T-helper 2 cell (primary cell): Measurements from ENCODE around the gene RALGAPA2.

Source experiments
- DNase-seq, 5 experiments: peaks; one replicate each; pipeline versions ENCODE4 v3.0.0 to v3.0.0-alpha.2; 2012 to 2022

Gene RALGAPA2

DNA sequence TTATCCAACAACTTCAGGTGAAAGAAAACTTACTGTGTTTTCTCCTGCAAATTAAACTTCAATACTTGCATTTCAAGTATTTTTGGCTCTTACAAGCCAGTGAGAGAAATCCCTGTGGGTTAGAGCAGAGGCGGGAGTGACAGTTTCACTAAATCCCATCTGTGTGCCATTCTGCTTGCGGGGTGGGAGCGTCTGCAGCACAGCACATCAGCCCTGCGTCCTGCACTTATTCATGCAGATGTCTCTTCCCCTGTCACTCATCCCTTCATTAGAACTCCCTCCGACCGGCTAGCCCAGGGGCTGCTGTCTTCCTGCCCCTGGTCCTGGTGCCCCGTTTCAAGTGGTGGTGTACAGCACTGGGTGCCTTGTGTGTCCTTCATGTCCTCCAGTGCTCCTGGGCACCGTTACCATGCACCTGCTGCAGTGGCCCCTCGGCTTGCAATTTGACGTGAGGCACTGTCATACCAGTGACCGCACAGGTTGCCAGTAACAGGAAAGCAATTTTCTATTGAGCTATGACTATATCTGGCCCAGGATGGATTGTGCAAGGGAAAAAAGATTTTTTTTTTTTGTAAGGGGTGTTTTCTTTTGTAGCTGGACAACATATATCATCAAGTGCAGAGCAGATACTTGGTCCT lies 285.1 kb downstream of the RALGAPA2 start:
- DNase-seq, result peak in 1 of 5 experiments; percentile 9

DNA sequence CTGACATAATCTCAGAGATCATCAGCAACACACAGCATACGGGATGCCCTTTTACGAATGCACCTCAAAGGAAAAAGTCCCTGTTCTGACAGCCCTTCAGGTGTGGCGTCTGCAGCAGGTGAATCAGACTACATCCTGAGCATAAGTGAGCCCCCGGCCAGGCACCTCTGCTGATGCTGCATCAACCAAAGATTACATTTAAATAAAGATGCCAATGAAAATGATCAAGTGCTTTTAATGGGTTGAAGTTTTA lies 285.9 kb downstream of the RALGAPA2 start:
- DNase-seq, result no peak

DNA sequence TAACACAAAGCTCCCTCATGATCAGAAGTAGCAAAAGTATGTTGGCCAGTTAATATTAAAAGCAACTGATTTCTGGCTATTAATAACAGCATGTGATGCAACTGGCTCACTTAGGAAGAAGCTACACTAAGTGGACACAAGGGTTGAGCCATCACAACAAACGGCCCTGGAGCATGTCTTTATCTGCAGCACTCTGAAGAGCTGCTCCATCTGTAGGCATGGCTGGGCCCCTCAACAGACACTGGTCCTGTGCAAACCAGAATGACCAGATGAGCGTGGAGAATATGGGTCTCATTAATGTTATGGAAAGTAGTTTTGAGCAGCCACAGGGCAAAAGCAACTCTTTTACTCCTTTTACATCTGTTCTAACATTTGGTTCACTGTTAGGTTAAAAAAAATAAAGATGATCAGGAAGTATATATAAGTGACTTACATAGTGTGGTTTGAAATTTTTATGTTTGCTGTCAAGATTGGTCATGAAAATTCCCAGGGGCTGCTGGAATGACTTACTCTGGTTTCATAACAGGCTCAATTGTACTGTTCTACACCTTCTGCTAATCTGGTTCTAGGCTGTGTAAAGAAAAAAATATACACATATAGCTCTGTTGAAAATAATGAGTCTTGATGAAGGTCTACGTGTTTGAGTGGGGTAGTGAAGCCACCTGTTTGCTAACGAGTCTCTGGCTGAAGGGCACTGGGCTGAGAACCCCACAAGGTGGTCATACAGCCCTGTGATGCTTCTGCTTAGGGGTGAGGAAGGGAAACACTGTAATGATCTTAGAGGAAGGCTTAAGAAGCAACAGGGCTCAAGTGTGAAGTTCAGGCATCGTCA lies 286.4 kb downstream of the RALGAPA2 start:
- DNase-seq, result no peak

DNA sequence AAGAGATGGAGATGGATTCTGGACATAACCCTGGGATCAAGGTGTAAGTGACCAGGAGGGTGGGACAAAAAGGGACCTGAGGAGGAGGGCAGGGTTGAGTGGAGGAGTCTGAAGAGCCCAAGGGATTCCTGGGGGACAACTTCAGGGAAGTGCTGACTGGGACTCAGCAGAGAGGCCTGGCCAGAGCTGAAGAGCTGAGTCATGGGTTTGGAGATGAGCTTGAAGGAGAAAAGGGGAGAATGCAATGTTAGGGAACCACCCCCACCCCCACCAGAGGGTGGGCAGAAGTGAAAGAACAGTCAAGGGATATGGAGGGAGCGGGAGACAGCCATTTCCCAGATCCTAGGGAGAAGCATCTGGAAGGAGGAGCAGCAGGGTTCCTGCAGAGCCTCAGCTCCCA lies 289.3 kb downstream of the RALGAPA2 start:
- no peak for DNase-seq

DNA sequence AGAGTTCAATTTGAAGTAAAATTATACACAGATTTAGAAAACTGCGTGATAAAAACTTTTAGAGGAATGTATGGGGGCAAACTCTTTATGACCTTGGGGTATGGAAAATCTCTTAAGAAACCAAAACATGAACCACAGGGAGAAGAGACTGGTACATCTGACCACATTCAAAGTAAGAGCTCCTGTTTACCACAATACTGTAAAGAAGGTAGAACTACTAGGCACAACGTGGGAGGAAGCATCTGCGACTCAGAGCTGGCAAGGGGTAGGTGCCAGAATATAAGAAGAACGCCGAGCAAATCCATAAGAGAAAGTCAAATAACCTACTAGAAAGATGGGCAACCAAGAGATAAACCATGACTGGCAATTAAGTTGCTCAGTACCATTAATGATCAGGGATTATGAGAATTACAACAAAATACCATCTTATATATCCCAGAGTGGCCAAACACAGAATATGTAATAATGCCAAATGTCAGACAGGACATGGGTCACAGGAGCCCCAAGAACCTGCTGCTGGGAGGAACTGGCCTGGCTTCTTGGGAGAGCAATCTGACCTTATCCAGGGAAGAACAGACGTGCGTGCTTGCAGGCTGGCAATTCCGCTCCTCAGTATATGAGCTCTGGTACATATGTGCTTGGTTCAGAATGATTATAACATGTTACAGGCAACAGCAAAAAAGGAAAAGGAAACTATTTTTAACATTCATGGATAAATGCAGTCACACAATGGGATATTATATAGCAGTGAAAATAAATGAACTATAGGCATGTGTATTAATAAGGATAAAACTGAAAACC lies 294.4 kb downstream of the RALGAPA2 start:
- DNase-seq, result no peak

DNA sequence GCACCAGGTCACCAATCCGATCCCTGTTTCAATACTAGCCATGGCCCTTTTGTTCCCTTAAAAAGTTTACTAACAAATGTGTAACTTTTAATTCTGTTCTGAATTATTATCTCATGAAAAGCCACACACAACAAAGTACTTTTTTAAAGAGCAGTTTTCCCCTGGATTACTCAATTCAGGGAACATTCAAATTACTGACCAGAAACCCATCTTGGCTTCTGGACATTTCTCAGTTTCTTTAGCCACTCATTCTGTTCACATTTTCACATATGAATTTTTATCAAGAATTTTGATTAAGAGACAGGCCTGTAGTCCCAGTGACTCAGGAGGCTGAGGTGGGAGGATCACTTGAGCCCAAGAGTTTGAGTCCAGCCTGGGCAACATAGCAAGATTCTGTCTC lies 297.1 kb downstream of the RALGAPA2 start:
- no peak for DNase-seq

DNA sequence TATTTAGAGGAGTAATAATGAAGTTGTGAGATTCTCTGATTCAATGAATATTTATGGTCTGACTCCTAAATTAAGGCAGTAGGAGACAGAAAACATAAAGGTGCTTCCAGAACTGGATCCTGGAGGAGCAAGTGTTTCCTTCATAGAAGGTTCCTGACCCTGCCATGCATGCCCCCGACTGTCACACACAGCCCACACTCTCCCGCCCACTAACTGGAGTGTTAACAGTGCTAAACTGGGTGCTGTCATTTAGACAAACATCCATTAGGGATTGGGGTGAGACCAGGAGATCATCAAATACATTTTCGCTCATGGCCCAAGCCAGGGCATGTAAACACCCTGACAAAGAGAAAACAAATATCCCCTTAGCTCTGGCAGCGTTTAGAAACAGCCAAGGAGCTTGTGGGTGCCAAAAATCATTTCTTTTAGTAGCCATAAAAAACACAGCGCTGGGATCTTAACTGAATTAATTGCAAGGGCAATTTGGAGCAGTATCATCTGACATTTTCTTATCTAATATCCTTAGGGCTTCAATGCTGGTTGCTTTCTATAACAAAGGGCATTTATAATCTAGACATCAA lies 297.7 kb downstream of the RALGAPA2 start:
- DNase-seq, result no peak

DNA sequence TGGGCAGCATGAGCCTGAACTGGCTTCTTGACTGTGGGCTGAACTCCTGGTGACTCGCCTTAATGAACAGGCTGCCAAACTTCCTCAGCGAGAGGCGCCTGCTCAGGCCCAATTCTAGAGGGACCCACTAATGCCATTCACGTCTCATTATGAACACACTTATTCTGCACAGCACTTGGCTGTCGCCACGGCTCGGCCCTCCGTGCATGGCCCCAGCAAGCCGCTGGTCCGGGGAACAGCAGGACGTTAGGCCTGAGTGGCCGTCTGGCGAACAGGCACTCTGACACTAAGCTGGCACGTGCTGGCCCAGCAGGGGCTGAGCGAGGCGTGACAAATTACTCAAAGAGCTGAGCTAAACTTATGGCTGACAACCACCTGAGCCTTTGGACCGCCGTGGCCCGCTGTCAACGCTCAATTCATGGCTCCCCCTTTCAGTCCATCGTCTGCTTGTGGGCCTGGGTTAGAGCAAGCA lies 298.6 kb downstream of the RALGAPA2 start:
- DNase-seq, result no peak

DNA sequence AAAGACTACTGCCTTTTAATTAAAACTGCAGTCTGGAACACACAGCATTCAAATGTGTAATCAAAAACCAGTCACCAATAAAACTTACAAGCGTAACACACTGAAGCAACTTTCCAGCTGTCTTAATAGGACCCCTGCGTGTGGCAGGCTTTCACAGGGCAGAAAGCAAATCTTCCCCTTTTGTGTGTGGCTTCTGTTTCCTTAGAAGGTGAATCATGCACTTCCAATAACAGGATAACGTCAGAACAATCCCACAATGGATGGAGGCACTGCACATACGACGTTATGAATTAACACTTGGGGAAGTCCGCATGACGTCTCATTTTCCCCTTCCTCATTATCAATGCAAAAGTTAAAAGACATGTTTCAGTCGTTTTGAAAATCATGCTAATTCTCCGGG lies 299.7 kb downstream of the RALGAPA2 start:
- DNase-seq, result no peak

DNA sequence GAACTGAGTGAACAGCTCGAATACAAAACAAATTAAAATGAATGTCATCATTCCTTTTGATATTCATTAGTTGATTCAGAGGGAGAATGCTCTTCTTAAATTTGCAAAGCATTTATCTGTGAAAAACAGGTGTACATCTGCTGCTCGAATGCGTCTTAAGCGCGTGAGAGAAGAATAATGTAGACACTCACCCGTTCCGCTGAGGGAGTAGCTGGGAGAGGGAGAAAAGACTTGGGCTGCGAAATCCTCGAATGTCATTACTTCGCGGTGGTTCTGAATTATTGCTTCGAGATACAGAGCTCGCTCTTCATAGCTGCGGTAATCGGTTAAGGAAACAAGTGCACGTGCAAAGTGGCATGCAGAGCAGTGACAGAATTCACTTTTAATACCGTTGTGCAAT lies 300.6 kb downstream of the RALGAPA2 start:
- no peak for DNase-seq

DNA sequence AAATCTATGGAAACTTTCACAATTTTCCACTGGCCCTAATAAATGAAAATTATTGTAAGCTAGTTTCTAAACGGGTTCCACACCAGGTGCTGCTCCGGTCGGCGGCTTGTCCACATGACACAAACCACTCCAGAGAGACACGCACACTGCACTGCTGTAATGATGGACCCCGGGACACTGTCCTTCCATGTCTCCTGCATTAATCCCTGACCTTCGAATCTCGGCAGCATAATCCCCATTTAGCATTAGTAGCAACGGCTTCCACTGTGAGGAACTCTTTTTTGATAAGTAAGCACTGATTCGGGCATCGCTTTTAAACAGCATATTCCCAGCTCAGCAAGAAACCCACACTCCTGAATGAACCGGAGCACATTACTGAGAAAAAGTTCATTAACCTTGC lies 301.0 kb downstream of the RALGAPA2 start:
- DNase-seq, result no peak

DNA sequence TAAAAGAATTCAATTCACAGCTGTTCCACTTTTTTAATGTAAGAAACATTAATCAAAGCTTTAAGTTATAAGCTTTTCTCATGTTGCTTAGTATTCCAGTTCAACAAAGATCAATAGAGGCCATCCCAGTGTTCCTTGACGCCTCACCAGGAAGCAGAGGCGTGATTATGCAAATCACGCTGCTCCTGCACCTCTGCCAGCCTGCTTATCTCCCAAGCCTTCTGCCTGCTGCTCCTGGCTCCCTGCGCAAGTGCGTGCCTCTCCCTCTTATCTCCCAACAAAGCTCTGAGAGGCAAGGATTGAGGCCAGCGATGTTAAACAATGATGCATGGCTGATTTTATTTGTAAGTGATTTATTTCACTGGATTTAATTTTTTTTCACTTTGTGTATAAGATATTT lies 301.8 kb downstream of the RALGAPA2 start:
- DNase-seq, result no peak

DNA sequence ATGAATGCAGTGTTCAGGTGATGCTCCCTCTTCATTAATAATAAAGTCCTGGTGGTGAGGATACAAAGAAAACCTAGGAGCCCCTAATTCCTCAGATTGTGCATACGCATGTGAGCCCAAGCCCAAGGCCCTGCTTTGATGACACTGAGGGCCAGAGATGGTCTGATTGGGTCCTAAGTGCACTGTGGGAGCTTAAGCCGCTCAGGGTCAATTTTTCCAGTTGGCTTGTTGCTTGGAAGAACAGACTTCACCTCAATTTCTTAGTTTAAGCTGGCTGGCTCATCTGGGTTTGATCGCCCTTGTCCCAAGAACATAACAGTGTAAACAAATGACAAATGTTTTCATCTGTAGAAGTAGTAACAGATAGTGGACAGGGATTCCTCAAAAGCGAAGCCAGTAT lies 303.1 kb downstream of the RALGAPA2 start:
- DNase-seq, result no peak

DNA sequence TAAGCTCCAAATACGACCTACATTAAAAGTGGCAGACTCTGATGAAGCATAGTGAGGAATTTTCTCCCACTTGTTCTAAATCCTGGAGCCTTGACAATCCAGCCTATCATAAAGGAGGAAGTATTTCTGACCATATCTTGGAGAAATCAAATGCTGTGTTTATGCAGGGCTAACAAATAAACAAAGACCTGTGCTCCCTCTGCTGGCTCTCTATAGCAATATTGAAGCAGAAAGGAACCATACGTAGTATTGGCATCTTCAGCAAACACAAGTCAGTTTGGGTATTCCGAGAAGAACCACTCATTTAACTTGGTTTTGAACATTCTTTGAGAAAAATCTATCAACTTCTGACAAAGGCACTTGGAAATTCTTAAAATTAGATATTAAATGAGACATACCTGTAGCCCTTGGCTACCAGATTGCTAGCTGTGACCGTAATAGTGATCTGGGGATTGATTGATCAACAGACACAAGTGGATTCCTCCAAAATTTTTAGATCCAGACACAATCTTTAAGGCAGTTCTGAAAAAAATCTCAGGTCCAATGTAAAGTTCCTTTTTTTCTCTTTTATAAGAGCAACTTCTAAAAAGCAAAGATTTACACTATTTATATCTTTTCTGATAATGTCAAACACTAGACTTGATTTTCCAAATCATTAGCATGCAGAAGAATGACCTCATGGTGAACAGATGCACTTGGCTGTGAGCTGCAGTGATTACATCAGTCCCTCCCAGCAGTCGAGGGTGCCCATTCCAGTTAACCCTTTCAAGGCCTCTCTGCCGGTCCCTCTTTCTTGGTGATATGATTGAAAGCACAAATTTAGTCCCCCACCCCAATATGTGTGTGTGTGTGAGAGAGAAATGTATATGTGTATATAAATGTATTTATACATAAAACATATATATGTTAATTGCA lies 304.3 kb downstream of the RALGAPA2 start:
- DNase-seq, result no peak

DNA sequence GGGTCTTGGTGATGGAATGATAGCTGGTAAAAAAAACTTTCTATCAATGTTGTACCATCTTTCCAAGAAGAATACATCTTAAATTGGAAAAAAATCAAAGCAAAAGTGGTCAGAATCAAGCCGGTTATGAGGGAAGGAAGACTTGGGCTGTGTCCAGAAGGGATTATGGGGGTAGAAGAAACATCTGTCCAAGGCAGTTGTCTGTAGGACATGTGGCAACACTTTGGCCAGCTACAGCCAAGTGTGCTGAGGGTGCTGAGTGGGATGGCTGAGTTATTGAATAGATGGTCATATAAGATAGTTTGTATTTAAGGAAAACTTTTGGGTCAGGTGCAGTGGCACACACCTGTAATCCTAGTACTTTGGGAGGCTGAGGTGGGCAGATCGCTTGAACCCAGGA lies 306.1 kb downstream of the RALGAPA2 start:
- no peak for DNase-seq

DNA sequence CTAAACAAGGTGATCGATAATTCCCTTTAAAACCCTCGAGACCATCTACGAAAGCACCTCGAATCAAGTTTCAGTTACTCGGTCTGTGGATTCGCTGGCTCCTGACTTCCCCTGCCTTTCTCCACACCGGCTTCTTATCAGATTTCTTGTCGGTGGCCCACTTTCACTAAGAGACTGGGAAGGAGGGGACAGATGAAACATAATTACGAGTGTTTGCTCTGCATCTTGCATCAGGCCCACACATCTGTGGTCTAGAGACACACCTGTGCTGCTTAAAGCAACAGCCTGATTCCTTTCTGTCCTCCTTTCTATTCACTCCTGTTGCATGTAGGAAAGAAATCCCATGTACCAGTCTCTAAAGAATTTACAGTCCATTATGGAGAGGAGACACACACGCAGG lies 306.8 kb downstream of the RALGAPA2 start:
- no peak for DNase-seq

DNA sequence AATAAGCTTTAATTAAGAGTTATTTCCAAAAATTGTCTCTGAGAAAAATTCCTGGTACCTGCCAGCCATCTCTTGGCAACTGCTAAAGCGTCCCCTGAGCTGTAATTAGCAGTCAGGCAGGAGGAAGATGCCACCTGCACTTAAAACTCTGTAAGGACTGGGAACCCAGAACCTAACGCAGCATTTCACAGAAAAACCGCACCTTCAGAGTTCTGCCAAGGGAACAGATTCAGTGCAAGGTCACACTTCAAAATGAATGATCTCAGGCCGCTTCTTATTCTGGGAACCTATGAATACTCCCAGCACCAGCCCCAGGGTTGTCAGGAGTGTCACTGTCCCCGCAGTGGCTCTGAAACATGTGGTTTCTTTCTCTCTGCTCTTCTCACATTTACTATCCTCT lies 307.8 kb downstream of the RALGAPA2 start:
- DNase-seq, result no peak

DNA sequence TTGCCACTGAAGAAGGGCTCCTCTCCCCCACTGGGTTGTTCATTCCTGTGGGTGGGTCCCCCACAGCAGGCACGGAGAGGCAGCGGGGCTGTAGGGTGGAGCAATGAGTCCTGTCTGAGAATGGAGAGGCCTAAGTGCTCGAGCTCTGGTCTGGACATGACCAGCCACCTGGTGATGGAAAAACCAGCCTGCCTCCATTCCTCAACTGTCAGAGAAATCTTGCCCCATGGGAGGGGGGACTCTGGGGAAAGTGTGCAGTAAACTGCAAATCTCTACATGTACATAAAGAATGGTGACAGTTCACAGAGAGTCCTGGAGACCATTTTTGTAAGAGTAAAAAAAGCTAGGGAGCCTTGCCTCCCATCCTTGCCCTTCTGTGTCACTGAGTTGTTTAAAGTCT lies 310.5 kb downstream of the RALGAPA2 start:
- no peak for DNase-seq

DNA sequence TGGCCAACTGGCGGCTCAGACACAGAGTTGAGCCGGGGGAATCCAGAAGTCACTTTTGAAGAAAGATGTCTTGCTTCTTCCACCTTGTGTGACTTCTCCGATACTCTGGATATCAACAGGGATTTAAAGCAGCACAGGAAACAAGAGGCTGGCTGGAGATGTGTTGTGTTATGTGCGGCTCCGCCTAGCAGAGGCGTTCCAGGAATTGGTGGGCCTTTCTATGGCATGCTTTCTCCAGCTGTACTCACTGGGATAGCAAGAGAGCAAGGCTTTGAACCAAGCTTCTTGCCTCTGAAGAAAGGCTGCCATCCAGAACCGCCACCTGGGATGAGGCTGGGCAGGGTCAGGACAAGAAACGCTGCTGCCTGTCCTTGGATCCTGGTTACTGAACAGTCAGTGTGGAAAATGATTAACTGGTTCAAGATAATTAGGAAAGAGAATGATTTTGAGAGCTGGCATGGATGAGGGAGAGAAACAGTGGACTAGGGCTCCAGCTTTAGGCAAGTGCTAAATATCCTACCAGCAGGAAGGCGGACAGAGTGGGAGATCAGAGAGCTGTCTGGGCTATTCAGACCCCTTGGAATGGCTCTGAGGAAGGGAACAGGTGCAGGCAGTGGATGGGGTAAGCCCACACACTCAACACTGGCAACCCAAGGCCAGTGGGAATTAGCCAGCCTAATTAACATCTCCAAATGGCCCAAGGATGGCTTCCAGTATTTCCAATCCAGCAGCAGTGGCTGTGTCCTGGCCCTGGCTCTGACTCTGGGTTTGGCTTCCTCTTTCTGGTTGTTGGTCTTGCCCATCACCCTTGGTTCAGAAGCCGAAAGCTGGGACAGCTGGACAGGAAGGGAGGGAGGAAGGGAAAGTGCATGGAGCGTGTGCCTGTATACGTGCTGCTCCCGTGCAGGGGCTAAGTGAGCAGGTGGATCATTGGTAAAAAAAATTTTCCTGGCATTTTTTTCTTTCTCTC lies 312.6 kb downstream of the RALGAPA2 start:
- no peak for DNase-seq

DNA sequence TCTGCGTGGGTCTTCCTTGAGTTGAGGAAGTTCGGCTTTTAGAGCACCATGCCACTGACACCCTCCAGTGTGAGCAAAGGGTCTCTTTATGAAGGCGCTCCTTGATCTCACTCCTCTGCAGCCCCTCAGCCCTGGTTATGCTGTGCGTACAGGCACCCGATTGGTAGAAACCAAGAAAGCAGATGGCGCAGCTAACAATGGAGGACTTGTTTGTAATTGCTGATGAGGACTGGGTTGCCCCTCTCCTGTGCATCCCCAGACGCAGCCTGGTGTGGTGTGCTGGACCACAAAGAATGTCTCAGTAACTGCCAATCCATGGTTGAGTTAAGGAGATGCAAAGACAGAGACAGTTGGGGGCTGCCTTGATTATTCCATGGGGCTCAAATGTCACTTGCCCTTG lies 314.3 kb downstream of the RALGAPA2 start:
- no peak for DNase-seq

DNA sequence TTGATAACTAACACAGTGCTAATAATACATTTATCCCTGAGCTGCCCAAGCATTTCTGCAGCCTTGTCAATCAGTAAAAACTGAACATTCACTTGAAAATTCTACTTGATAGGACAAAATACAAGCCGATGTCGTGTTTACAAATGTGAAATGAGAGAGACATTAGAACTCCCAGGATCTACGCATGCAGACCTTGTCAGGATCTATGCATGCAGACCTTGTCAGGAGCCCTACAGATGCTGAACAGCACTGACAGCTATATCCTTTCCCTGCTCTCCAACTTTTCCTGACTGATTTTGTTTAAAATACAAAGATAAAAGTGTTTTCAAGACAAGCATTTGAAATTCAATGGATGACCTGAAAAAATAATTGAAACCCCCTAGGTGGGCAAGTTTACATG lies 315.6 kb downstream of the RALGAPA2 start:
- no peak for DNase-seq
